Stimulated activated CD4-positive, alpha-beta T cell treated with anti-CD3 and anti-CD28 coated beads, TNF-alpha, amount 100 ng/mL, for 1 hour (primary cell): ENCODE measurements around the gene SLC25A19.

Source experiments
- DNase-seq, 3 donors: peaks; one replicate each; pipeline ENCODE4 v3.0.0-alpha.2; 2020; ENCODE audit warnings: low read depth in 3 of 3, low spot score in 1 of 3

The SLC25A19 gene

GRCh38 chr17:75289115-75289831, at the start of gene SLC25A19:
Gene SLC25A19 (minus strand): TSS chr17:75289433. CDS start chr17:75286764, 2,669 bp downstream.
- DNase-seq = peak; percentile 84 to 92 (median 92)

- no peak for DNase-seq
These were observed 49.1 kb upstream of the SLC25A19 start for GRCh38 chr17:75338335-75338734.

- no peak for DNase-seq
These were observed 46.1 kb upstream of the SLC25A19 start for GRCh38 chr17:75335315-75335714.

GRCh38 chr17:75334723-75335122, 45.5 kb upstream of the SLC25A19 start:
- no peak for DNase-seq

GRCh38 chr17:75331671-75332070, 42.4 kb upstream of the SLC25A19 start:
- DNase-seq = no peak

- DNase-seq = no peak
These were observed 38.5 kb upstream of the SLC25A19 start for GRCh38 chr17:75327757-75328156.

GRCh38 chr17:75326226-75326848, 37.1 kb upstream of the SLC25A19 start:
- DNase-seq = no peak

GRCh38 chr17:75325827-75326225, 36.6 kb upstream of the SLC25A19 start:
- no peak for DNase-seq

- DNase-seq = no peak
These were observed 36.1 kb upstream of the SLC25A19 start for GRCh38 chr17:75325348-75325747.

- no peak for DNase-seq
These were observed 32.3 kb upstream of the SLC25A19 start for GRCh38 chr17:75321506-75321905.

GRCh38 chr17:75319904-75320691, 30.9 kb upstream of the SLC25A19 start:
- DNase-seq = no peak

- no peak for DNase-seq
These were observed 29.5 kb upstream of the SLC25A19 start for GRCh38 chr17:75318615-75319222.

GRCh38 chr17:75318211-75318610, 29.0 kb upstream of the SLC25A19 start:
- DNase-seq = no peak

- DNase-seq = no peak
These were observed 28.4 kb upstream of the SLC25A19 start for GRCh38 chr17:75317671-75318070.

GRCh38 chr17:75316253-75316652, 27.0 kb upstream of the SLC25A19 start:
- no peak for DNase-seq

- DNase-seq = no peak
These were observed 26.5 kb upstream of the SLC25A19 start for GRCh38 chr17:75315541-75316243.

GRCh38 chr17:75313941-75314551, 24.8 kb upstream of the SLC25A19 start:
- DNase-seq = no peak

- DNase-seq = no peak
These were observed 19.7 kb upstream of the SLC25A19 start for GRCh38 chr17:75308732-75309629.

- no peak for DNase-seq
These were observed 18.9 kb upstream of the SLC25A19 start for GRCh38 chr17:75307957-75308731.
